Loucy (cell line): Measurements from ENCODE around the gene CIITA.
A peak's percentile ranks its signal among the peaks of the same experiment; 100 is the strongest.

Experiments used
- H2AFZ ChIP-seq: fragments of 200-600 bp; sonication (generic); 2 replicates; pipeline ENCODE4 v1.6.0; 2016; ENCODE audit warnings: antibody characterized with exemption, mild to moderate bottlenecking, low read length, moderate library complexity
- H3F3A ChIP-seq: fragments of 200-600 bp; 2 replicates; pipeline ENCODE4 v1.6.0; 2016; ENCODE audit warnings: antibody characterized with exemption, low read depth, mild to moderate bottlenecking
- H3K27me3 ChIP-seq: fragments of 200-600 bp; sonication (generic); 2 replicates; pipeline ENCODE4 v1.6.1; 2014; ENCODE audit warnings: low read length, mild to moderate bottlenecking; ENCODE audit not compliant: insufficient read depth, poor library complexity, severe bottlenecking
- H3K36me3 ChIP-seq: fragments of 200-600 bp; sonication (generic); 2 replicates; pipeline ENCODE4 v1.6.1; 2016; ENCODE audit warnings: low read length; ENCODE audit not compliant: insufficient read depth
- H3K4me1 ChIP-seq: fragments of 200-600 bp; sonication (generic); 2 replicates; pipeline ENCODE4 v1.5.1; 2014; ENCODE audit warnings: low read length, mild to moderate bottlenecking; ENCODE audit not compliant: insufficient read depth, poor library complexity, severe bottlenecking
- H3K4me2 ChIP-seq: fragments of 200-600 bp; sonication (generic); 2 replicates; pipeline ENCODE4 v1.6.0; 2014; ENCODE audit warnings: antibody characterized with exemption, low read length, low read depth, mild to moderate bottlenecking; ENCODE audit not compliant: poor library complexity, severe bottlenecking
- H3K4me3 ChIP-seq: fragments of 200-600 bp; sonication (generic); 2 replicates; pipeline ENCODE4 v1.5.1; 2014; ENCODE audit warnings: low read length, mild to moderate bottlenecking, mixed read lengths; ENCODE audit not compliant: poor library complexity, severe bottlenecking
- H3K79me2 ChIP-seq: fragments of 200-600 bp; sonication (generic); 2 replicates; pipeline ENCODE4 v1.6.1; 2014; ENCODE audit warnings: low read length; ENCODE audit not compliant: insufficient read depth
- H3K9ac ChIP-seq: fragments of 200-600 bp; sonication (generic); 2 replicates; pipeline ENCODE4 v1.6.0; 2014; ENCODE audit warnings: mild to moderate bottlenecking, low read depth, low read length, moderate library complexity; ENCODE audit not compliant: poor library complexity, severe bottlenecking
- H3K9me2 ChIP-seq: fragments of 200-600 bp; sonication (generic); replicated peaks from 2 replicates; pipeline ENCODE4 v1.6.1; 2016; ENCODE audit warnings: low read depth, low read length, mixed read lengths
- H3K9me3 ChIP-seq: fragments of 200-600 bp; sonication (generic); 2 replicates; pipeline ENCODE4 v1.6.1; 2014; ENCODE audit warnings: mild to moderate bottlenecking, antibody characterized with exemption, low read length, low read depth; ENCODE audit not compliant: insufficient read depth
- H4K20me1 ChIP-seq: fragments of 200-600 bp; sonication (generic); 2 replicates; pipeline ENCODE4 v1.6.0; 2014; ENCODE audit warnings: antibody characterized with exemption, low read length, mild to moderate bottlenecking; ENCODE audit not compliant: insufficient read depth, poor library complexity, severe bottlenecking
- CTCF ChIP-seq: fragments of 200-600 bp; sonication (generic); conservative IDR thresholded peaks from 2 replicates; pipeline ENCODE4 v1.5.1; 2014; ENCODE audit warnings: mild to moderate bottlenecking, antibody characterized with exemption, low read length
- EZH2phosphoT487 ChIP-seq: fragments of 200-600 bp; IDR thresholded peaks from 2 replicates; pipeline ENCODE4 v1.6.1; 2018; ENCODE audit warnings: antibody characterized with exemption, mild to moderate bottlenecking, moderate library complexity, borderline replicate concordance

The CIITA gene

GRCh38 chr16:10938321-10938720, 61.3 kb downstream of the CIITA start:
- H3K36me3 ChIP-seq, result no peaks in the 10 kb centered on the region
- peak overlapping the region; percentile 87 for H3K4me2 ChIP-seq
- peaks cover 10% of the 10 kb centered on the region for H4K20me1 ChIP-seq
- H3K4me1 ChIP-seq, result peaks cover 43% of the 10 kb centered on the region
- TF ChIP-seq EZH2phosphoT487, result no peak
- no peak for TF ChIP-seq CTCF
- H3K9me3 ChIP-seq, result no peaks in the 10 kb centered on the region
- H3F3A ChIP-seq, result peaks cover 2% of the 10 kb centered on the region; the same call in 1 of the 2 replicates
- no peak overlapping the region for H2AFZ ChIP-seq
- H3K27me3 ChIP-seq, result no peaks in the 10 kb centered on the region
- H3K9ac ChIP-seq, result peak overlapping the region; percentile 22
- H3K9me2 ChIP-seq, result no peaks in the 10 kb centered on the region
- peaks cover 14% of the 10 kb centered on the region; the same call in 1 of the 2 replicates for H3K79me2 ChIP-seq
- peak overlapping the region; percentile 6 for H3K4me3 ChIP-seq

- Histone ChIP-seq H3K4me3 (peak overlapping the region; percentile 81), H4K20me1 (peaks cover 10% of the 10 kb centered on the region)
Measured at GRCh38 chr16:10938796-10939648, 62.0 kb downstream of the CIITA start.

GRCh38 chr16:10939649-10940234, 62.7 kb downstream of the CIITA start:
- peak overlapping the region; percentile 32 for H3K9ac ChIP-seq
- H4K20me1 ChIP-seq, result peaks cover 11% of the 10 kb centered on the region
- H3K9me3 ChIP-seq, result no peaks in the 10 kb centered on the region
- TF ChIP-seq CTCF, result no peak
- TF ChIP-seq EZH2phosphoT487, result no peak
- H3K4me2 ChIP-seq, result peak overlapping the region; percentile 87
- H3K9me2 ChIP-seq, result no peaks in the 10 kb centered on the region
- peak overlapping the region; percentile 81 for H3K4me3 ChIP-seq
- peaks cover 15% of the 10 kb centered on the region; the same call in 1 of the 2 replicates for H3K79me2 ChIP-seq
- H3K36me3 ChIP-seq, result no peaks in the 10 kb centered on the region
- H3K27me3 ChIP-seq, result no peaks in the 10 kb centered on the region
- peaks cover 2% of the 10 kb centered on the region; the same call in 1 of the 2 replicates for H3F3A ChIP-seq
- H2AFZ ChIP-seq, result no peak overlapping the region
- H3K4me1 ChIP-seq, result peaks cover 38% of the 10 kb centered on the region

More at GRCh38 chr16:10938796-10939648, 62.0 kb downstream of the CIITA start:
- H3K9me2 ChIP-seq, result no peaks in the 10 kb centered on the region
- peaks cover 14% of the 10 kb centered on the region; the same call in 1 of the 2 replicates for H3K79me2 ChIP-seq
- peak overlapping the region; percentile 87 for H3K4me2 ChIP-seq
- no peaks in the 10 kb centered on the region for H3K27me3 ChIP-seq
- no peaks in the 10 kb centered on the region for H3K9me3 ChIP-seq
- H2AFZ ChIP-seq, result no peak overlapping the region
- TF ChIP-seq CTCF (no peak), EZH2phosphoT487 (no peak)
- peak overlapping the region; percentile 32 for H3K9ac ChIP-seq
- H3K4me1 ChIP-seq, result peaks cover 43% of the 10 kb centered on the region
- peaks cover 2% of the 10 kb centered on the region; the same call in 1 of the 2 replicates for H3F3A ChIP-seq
- no peaks in the 10 kb centered on the region for H3K36me3 ChIP-seq
